Stomach (tissue), 4 donors: Measurements from ENCODE around the gene NDOR1.

Source experiments
- CTCF ChIP-seq, 7 experiments: fragments of 450-650 bp in 4 of 7; fragments of 200-600 bp in 3 of 7; sonication (generic) in 3 of 7; IDR thresholded peaks; one replicate each; pipeline ENCODE4 v1.5.1; 2016 to 2019; ENCODE audit warnings: antibody characterized with exemption in 7 of 7, control low read depth in 2 of 7, mild to moderate bottlenecking in 1 of 7
- EP300 ChIP-seq: sonication (generic); formaldehyde crosslinking; IDR thresholded peaks from one replicate; pipeline ENCODE4 v1.6.1; 2017; ENCODE audit warnings: antibody characterized with exemption
- POLR2A ChIP-seq, 4 donors: fragments of 450-650 bp; IDR thresholded peaks; one replicate each; pipeline ENCODE4 v1.6.1; 2016; ENCODE audit warnings: antibody characterized with exemption in 4 of 4, control low read depth in 2 of 4, mild to moderate bottlenecking in 1 of 4, moderate library complexity in 1 of 4
- POLR2AphosphoS5 ChIP-seq, 3 donors: sonication (generic); formaldehyde crosslinking; IDR thresholded peaks; one replicate each; pipeline ENCODE4 v1.6.1; 2016; ENCODE audit warnings: antibody characterized with exemption in 3 of 3

- no peak for TF ChIP-seq POLR2A (IDR thresholded peaks at IDR 0.05)
- TF ChIP-seq EP300: no peak
- no peak for TF ChIP-seq CTCF (IDR thresholded peaks at IDR 0.05)
- TF ChIP-seq POLR2AphosphoS5 (IDR thresholded peaks at IDR 0.05): no peak
Observed at GRCh38 chr9:137163805-137164204, 41.7 kb upstream of the NDOR1 start.
